ENCODE data around the gene SRGAP2C.
"Not testable (repeated sequence)": the region's sequence is repeated elsewhere in the genome, so short reads cannot be mapped to it uniquely, and the experiment has no call there.

DNA sequence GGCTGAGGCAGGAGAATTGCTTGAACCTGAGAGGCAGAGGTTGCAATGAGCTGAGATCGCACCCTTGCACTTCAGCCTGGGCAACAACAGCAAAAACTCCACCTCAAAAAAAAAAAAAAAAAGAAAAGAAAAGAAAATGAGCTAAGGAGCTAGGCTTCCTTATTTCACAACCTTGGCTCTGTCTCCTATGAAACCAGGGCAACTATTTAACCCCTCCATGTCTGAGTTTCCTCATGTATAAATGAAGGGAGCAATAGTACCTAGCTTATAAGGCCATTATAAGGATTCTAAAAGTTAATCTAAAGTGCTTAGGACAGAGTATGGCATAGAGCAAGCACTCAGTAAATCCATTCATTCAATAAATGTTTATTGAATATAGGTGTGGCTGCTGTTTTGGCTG lies 33.5 kb upstream of the SRGAP2C start:
- not testable (repeated sequence) for TF ChIP-seq EZH2 (IDR thresholded peaks at IDR 0.05; ENCODE audit: low read length)
- TF ChIP-seq, protein P1, sequence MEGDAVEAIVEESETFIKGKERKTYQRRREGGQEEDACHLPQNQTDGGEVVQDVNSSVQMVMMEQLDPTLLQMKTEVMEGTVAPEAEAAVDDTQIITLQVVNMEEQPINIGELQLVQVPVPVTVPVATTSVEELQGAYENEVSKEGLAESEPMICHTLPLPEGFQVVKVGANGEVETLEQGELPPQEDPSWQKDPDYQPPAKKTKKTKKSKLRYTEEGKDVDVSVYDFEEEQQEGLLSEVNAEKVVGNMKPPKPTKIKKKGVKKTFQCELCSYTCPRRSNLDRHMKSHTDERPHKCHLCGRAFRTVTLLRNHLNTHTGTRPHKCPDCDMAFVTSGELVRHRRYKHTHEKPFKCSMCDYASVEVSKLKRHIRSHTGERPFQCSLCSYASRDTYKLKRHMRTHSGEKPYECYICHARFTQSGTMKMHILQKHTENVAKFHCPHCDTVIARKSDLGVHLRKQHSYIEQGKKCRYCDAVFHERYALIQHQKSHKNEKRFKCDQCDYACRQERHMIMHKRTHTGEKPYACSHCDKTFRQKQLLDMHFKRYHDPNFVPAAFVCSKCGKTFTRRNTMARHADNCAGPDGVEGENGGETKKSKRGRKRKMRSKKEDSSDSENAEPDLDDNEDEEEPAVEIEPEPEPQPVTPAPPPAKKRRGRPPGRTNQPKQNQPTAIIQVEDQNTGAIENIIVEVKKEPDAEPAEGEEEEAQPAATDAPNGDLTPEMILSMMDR (optimal IDR thresholded peaks at IDR 0.05 in 1 of 3, IDR thresholded peaks at IDR 0.05 in 1 of 3, conservative IDR thresholded peaks at IDR 0.05 in 1 of 3; ENCODE audit: extremely low read depth in 1 of 3, insufficient read depth in 2 of 3, low read length in 3 of 3) = not testable (repeated sequence)
